ENCODE results near the gene GLRX3. TPM values are rescaled to one million over a fixed set of nuclear protein-coding genes. Genes with fewer than 3 reads are reported as not detected.

GLRX3 gene
- polyA plus RNA-seq, 1 donor from 2014 or later, result 118 TPM

DNA sequence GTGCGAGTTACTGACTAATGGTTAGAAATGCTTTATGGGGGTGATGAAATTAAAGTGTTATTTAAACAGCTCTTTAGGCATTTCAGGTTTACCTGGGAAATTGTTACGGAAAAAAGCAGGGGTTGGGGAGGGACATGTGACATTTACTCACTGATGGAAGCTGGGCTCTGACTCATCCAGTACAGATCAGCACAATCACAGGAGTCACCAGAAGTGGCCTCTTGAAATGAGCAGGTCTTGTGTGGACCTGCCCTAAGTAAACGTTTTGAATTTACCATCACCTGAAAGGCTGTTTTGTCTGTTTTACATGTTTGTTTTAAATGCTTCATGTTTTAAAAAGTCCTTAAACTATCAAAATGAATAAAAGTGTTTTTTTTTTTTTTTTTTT is 2.3 kb downstream of the GLRX3 start:
- Histone ChIP-seq H3K79me2 (replicated peaks; ENCODE audit: insufficient read depth, low read length) (peaks cover 49% of the 10 kb centered on the region), H3K9me2 (ENCODE audit: insufficient read depth, low read length) (no peaks in the 10 kb centered on the region), H3F3A (ENCODE audit: insufficient read depth, low read length, poor library complexity, severe bottlenecking) (no peaks in the 10 kb centered on the region), H3K27me3 (ENCODE audit: insufficient read depth, low read depth, low read length) (no peaks in the 10 kb centered on the region), H3K4me2 (ENCODE audit: low read length) (no peak overlapping the region), H4K20me1 (ENCODE audit: insufficient read depth) (no peaks in the 10 kb centered on the region), H3K36me3 (ENCODE audit: insufficient read depth, low read length) (no peaks in the 10 kb centered on the region), H3K4me3 (ENCODE audit: low read length) (peak overlapping the region; percentile 91), H3K27ac (ENCODE audit: low read length) (no peak overlapping the region), H2AFZ (ENCODE audit: low read depth, low read length) (no peak overlapping the region), H3K9ac (ENCODE audit: low read length) (no peak overlapping the region), H3K9me3 (ENCODE audit: low read length) (no peaks in the 10 kb centered on the region)
- no peak for TF ChIP-seq RAD21 (conservative IDR thresholded peaks at IDR 0.05)

DNA sequence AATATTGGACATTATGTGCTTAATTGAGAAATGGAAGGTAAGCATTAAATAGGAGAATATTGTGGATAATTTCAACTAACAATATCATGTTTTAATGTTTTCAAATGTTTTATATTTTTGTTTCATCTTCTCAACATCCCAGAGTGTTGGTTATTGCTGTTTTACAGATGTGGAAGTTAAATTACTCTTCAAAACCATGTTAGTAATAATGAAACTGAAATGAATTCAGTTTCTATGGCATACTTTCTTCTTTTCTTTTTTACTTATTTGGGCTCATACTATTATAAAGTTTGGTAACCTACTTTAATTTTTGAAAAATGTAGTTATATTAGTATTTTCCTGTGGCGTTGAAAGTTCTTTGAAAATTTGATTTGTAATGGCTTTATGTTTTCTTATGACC is 4.2 kb downstream of the GLRX3 start:
- peaks cover 52% of the 10 kb centered on the region for H3K79me2 ChIP-seq (replicated peaks; ENCODE audit: insufficient read depth, low read length)
- H3K9me3 ChIP-seq (ENCODE audit: low read length), result no peaks in the 10 kb centered on the region
- H3K4me3 ChIP-seq (ENCODE audit: low read length), result no peak overlapping the region
- no peak overlapping the region for H3K27ac ChIP-seq (ENCODE audit: low read length)
- H3K9ac ChIP-seq (ENCODE audit: low read length), result no peak overlapping the region
- H3F3A ChIP-seq (ENCODE audit: insufficient read depth, low read length, poor library complexity, severe bottlenecking), result no peaks in the 10 kb centered on the region
- no peaks in the 10 kb centered on the region for H3K27me3 ChIP-seq (ENCODE audit: insufficient read depth, low read depth, low read length)
- no peaks in the 10 kb centered on the region for H3K36me3 ChIP-seq (ENCODE audit: insufficient read depth, low read length)
- H3K4me2 ChIP-seq (ENCODE audit: low read length), result no peak overlapping the region
- no peaks in the 10 kb centered on the region for H3K9me2 ChIP-seq (ENCODE audit: insufficient read depth, low read length)
- H2AFZ ChIP-seq (ENCODE audit: low read depth, low read length), result no peak overlapping the region
- no peaks in the 10 kb centered on the region for H4K20me1 ChIP-seq (ENCODE audit: insufficient read depth)
- TF ChIP-seq RAD21 (conservative IDR thresholded peaks at IDR 0.05) (no peak), EZH2 (IDR thresholded peaks at IDR 0.05; ENCODE audit: borderline replicate concordance, insufficient read depth, low read length, poor library complexity, severe bottlenecking) (no peak), EP300 (conservative IDR thresholded peaks at IDR 0.05; ENCODE audit: poor library complexity, severe bottlenecking) (no peak), MXI1 (conservative IDR thresholded peaks at IDR 0.05; ENCODE audit: poor library complexity, severe bottlenecking) (no peak), SMC3 (conservative IDR thresholded peaks at IDR 0.05; ENCODE audit: poor library complexity) (no peak), CTCF (IDR thresholded peaks at IDR 0.05; ENCODE audit: poor library complexity, severe bottlenecking) (no peak), POLR2AphosphoS5 (IDR thresholded peaks at IDR 0.05) (no peak), TAF1 (IDR thresholded peaks at IDR 0.05; ENCODE audit: low read depth) (no peak)
- TF ChIP-seq, protein P1, sequence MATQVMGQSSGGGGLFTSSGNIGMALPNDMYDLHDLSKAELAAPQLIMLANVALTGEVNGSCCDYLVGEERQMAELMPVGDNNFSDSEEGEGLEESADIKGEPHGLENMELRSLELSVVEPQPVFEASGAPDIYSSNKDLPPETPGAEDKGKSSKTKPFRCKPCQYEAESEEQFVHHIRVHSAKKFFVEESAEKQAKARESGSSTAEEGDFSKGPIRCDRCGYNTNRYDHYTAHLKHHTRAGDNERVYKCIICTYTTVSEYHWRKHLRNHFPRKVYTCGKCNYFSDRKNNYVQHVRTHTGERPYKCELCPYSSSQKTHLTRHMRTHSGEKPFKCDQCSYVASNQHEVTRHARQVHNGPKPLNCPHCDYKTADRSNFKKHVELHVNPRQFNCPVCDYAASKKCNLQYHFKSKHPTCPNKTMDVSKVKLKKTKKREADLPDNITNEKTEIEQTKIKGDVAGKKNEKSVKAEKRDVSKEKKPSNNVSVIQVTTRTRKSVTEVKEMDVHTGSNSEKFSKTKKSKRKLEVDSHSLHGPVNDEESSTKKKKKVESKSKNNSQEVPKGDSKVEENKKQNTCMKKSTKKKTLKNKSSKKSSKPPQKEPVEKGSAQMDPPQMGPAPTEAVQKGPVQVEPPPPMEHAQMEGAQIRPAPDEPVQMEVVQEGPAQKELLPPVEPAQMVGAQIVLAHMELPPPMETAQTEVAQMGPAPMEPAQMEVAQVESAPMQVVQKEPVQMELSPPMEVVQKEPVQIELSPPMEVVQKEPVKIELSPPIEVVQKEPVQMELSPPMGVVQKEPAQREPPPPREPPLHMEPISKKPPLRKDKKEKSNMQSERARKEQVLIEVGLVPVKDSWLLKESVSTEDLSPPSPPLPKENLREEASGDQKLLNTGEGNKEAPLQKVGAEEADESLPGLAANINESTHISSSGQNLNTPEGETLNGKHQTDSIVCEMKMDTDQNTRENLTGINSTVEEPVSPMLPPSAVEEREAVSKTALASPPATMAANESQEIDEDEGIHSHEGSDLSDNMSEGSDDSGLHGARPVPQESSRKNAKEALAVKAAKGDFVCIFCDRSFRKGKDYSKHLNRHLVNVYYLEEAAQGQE (IDR thresholded peaks at IDR 0.05; ENCODE audit: borderline replicate concordance), result no peak

GRCh38 chr10:130141038-130141437 is 4.8 kb downstream of the GLRX3 start:
- no peak overlapping the region for H2AFZ ChIP-seq (ENCODE audit: low read depth, low read length)
- no peaks in the 10 kb centered on the region for H3K9me2 ChIP-seq (ENCODE audit: insufficient read depth, low read length)
- H3K4me3 ChIP-seq (ENCODE audit: low read length), result no peak overlapping the region
- no peaks in the 10 kb centered on the region for H3K9me3 ChIP-seq (ENCODE audit: low read length)
- H3K79me2 ChIP-seq (replicated peaks; ENCODE audit: insufficient read depth, low read length), result peaks cover 52% of the 10 kb centered on the region
- no peak overlapping the region for H3K27ac ChIP-seq (ENCODE audit: low read length)
- no peak for TF ChIP-seq EP300 (conservative IDR thresholded peaks at IDR 0.05; ENCODE audit: poor library complexity, severe bottlenecking)
- TF ChIP-seq MXI1 (conservative IDR thresholded peaks at IDR 0.05; ENCODE audit: poor library complexity, severe bottlenecking), result no peak
- no peak for TF ChIP-seq TAF1 (IDR thresholded peaks at IDR 0.05; ENCODE audit: low read depth)
- TF ChIP-seq, protein P1 (IDR thresholded peaks at IDR 0.05; ENCODE audit: borderline replicate concordance), result no peak
- no peak for TF ChIP-seq SMC3 (conservative IDR thresholded peaks at IDR 0.05; ENCODE audit: poor library complexity)
- no peak for TF ChIP-seq RAD21 (conservative IDR thresholded peaks at IDR 0.05)
- TF ChIP-seq POLR2AphosphoS5 (IDR thresholded peaks at IDR 0.05), result no peak
- no peak for TF ChIP-seq CTCF (IDR thresholded peaks at IDR 0.05; ENCODE audit: poor library complexity, severe bottlenecking)
- TF ChIP-seq EZH2 (IDR thresholded peaks at IDR 0.05; ENCODE audit: borderline replicate concordance, insufficient read depth, low read length, poor library complexity, severe bottlenecking), result no peak
- no peaks in the 10 kb centered on the region for H4K20me1 ChIP-seq (ENCODE audit: insufficient read depth)
- no peaks in the 10 kb centered on the region for H3K36me3 ChIP-seq (ENCODE audit: insufficient read depth, low read length)
- H3K9ac ChIP-seq (ENCODE audit: low read length), result no peak overlapping the region
- no peaks in the 10 kb centered on the region for H3F3A ChIP-seq (ENCODE audit: insufficient read depth, low read length, poor library complexity, severe bottlenecking)
- H3K27me3 ChIP-seq (ENCODE audit: insufficient read depth, low read depth, low read length), result no peaks in the 10 kb centered on the region
- no peak overlapping the region for H3K4me2 ChIP-seq (ENCODE audit: low read length)

All from neural cell (in vitro differentiated cells).